ENCODE measurements around the gene CFAP299.
"Not testable (repeated sequence)": the region's sequence is repeated elsewhere in the genome, so short reads cannot be mapped to it uniquely, and the experiment has no call there.

The CFAP299 gene

DNA sequence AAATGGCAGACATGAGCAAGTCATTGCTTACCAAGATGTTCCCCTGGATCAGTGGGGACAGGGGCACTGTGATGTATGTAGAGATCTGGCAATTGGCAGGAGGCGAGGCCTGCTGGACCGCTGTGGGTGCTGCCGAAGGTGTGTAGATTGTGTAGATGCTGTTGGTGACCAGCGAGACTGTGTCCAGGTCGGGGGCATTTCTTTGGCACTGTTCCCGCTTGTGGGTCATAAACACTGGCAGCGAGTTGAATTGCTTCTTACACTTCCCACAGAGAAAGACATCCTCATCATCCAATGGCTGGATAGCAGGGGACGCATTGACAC, 52.7 kb downstream of the CFAP299 start:
- DNase-seq (ENCODE audit: low read depth in 2 of 2): no peak

DNA sequence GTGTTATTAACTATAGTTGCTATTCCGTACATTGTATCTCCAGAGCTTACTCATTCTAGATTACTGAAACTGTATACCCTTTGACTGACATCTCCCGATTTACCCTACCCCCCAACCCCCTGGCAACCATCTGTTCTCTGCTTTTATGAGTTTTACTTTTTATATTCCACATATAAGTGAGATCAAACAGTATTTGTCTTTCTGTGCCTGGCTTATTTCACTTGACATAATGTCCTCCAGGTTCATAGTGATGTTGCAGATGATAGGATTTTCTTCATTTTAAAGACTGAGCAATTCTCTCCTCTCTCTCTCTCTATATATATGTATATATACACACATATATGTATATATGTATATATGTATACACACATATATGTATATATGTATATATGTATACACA, 54.6 kb downstream of the CFAP299 start:
- no peak for DNase-seq (ENCODE audit: low read depth in 2 of 2)

DNA sequence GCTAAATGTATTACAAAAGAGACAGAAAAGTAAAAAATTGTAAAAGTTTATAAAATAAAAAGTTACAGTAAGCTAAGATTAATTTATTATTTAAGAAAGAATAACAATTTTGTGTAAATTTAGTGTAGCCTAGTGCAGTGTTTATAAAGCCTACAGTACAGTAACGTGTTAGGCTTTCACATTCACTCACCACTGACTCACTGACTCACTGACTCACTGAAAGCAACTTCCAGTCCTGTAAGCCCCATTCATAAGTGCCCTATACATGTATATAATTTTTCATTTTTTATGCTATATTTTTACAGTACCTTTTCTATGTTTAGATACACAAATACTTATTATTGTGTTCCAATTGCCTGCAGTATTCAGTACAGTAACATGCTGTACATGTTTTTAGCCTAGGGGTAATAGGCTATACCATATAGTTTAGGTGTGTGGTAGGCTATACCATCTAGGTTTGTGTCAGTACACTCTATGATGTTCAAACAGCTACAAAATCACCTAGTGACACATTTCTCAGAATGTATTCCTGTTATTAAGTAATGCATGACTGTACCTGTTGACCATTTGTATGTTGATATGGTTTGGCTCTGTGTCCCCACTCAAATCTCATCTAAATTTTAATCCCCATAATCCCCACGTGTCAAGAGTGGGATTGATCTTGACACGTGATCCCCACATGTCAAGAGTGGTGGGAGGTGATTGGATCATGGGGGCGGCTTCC, 57.9 kb downstream of the CFAP299 start:
- no peak for DNase-seq (ENCODE audit: low read depth in 2 of 2)

DNA sequence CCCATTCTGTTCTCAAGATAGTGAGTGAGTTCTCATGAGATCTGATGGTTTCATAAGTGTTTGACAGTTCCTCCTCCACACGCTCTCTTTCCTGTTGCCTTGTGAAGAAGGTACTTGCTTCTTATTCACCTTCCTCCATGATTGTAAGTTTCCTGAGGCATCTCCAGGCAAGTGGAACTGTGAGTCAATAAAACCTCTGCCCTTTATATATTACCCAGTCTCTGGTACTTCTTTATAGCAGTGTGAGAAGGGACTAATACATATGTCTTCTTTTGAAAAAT, 58.4 kb downstream of the CFAP299 start:
- no peak for DNase-seq (ENCODE audit: low read depth in 2 of 2)

DNA sequence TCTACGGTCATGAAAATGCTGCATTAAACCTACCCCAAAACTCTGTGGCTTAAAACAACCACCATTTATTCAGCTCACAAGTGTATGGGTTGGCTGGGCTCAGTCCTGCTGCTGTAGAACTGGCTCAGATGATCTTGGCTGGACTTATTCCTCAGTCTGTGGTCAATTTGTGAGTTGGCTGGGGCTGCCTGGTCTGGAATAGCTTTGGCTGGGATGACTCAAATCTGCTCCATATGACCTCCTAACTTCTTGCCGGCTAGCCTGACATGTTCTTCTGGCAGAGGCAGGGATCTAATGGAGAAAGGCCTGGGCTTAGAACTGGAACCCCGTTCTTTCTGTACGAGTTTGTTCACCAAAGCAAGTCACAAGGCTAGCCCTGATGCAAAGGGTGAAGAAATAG, 71.7 kb downstream of the CFAP299 start:
- no peak for DNase-seq (ENCODE audit: low read depth in 2 of 2)

DNA sequence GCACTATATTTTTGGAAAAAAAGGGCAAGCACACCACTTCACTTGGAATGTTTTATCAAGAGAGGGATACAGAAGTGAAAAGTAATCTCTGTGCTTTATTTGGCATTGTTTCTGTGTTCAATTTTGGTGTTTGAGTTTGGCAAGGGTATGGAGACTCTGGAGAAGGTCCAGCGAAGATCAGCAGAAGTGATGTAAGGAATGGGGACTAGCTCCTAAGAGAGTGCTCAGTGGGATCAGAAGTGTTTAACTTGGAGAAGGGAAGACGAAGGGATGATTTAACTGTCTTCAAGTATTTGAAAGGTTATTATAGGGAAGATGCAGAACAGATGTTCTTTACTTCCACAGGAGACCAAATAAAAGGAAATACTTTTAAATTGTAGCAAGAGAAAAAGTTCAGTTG, 74.3 kb downstream of the CFAP299 start:
- no peak for DNase-seq (ENCODE audit: low read depth in 2 of 2)

DNA sequence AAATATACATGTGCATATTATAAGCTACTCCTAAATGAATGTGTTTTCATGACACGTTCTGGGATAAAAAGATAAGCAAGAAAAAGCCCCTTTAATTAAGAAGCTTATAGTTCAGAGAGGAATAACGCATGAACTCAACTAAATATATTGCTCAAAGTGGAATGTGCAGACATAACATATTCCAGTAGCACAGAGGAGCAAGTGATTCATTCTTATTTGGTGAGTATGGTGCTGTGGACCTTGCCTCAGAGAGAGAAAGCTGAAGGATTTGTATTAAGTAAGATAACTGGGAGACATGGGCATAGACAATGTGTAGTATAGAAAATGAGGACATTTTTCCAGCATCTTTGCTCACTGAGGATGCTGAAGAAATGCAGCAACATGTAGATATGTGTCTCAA, 76.8 kb downstream of the CFAP299 start:
- no peak for DNase-seq (ENCODE audit: low read depth in 2 of 2)

DNA sequence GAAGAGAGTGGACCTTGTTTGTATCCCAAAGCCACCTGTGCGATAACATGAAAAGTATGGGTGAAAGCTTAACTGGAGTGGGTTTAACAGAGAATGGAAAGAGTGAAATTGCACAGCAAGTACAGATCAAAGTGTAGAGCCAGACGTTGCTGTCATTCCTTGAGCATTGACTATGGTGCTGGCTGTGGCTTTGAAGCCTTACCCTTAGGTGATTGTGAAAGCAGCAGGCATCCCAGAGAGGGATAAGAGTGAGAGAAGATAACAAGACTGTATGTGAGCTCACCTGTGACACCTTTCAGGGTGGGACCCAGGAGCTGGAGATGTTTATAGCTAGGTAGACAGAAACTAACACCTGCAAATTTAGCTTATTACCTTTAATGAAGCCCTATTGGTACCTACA, 77.6 kb downstream of the CFAP299 start:
- no peak for DNase-seq (ENCODE audit: low read depth in 2 of 2)

DNA sequence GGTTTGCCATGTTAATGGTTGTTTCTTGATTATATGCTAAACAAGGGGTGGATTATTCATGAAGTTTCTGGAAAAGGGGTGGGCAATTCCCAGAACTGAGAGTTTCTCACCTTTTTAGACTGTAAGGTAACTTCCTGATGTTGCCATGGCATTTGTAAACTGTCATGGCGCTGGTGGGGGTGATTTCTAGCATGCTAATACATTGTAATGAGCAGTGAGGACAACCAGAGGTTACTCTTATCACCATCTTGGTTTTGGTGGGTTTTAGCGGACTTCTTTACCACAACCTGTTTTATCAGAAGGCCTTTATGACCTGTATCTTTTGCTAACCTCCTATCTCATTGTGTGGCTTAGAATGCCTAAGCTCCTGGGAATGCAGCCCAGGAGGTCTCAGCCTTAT, 81.5 kb downstream of the CFAP299 start:
- DNase-seq (ENCODE audit: low read depth in 2 of 2): no peak

DNA sequence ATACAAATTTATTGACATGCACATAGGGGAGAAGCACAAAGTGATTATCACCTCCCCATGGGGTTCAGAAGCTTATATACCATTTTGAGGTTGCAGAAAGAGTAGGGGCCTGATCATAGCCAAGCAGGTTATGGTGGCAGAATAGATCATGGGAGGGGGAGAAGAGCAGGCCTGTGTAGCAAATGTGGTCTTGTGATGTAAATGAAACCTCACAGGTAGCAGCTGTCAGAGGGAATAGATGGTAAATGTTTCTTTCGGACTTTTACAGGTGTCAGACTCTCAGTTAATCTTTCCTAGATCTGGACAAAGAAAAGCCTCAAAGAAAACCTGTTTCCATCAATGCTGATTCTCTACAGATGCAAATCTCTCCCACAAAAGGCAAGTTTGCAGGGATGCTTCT, 84.4 kb downstream of the CFAP299 start:
- no peak for DNase-seq (ENCODE audit: low read depth in 2 of 2)

DNA sequence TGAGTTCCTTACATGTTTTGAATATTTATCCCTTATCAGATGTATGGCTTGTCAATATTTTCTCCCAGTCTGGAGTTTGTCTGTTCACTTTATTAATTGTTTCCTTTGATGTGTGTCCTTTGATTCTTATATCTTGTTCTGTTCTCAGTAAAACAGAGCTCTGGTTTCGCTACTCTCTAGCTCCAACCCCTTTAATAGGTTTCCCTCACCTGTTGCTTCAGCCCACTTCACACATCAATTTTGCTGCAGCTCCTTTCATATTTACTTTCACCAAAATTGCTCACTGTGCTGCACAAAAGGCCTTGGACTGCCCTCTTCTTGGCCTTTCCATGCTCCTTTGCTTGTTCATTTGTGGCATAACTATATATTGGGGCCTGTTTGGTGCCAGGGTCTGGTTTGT, 85.1 kb downstream of the CFAP299 start:
- no peak for DNase-seq (ENCODE audit: low read depth in 2 of 2)

DNA sequence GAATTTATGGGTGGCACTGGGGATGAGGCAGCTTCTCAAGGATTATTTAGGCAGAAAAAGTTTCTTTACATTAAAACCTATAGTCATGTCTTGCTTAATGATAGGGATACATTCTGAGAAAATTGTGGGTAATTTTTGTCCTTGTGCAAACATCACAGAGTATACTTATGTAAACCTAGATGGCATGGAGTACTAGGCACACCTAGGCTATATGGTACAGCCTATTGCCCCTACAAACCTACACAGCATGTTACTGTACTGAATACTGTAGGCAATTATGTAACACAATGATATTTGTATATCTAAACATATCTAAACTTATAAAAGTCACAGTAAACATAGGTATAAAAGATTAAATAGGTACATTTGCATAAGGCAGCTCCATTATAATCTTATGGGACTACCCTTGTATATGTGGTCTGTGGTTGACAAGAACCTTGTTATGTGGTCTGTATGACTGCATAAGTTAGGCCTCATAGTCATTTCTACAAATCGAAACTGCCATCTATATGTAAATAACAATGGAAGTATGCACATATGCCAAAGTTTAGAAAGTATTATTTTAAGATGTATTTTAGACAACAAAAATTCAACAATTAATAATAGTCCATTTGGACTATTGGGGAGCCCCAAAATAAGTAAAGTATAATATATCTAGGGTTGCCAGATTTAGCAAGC, 87.3 kb downstream of the CFAP299 start:
- no peak for DNase-seq (ENCODE audit: low read depth in 2 of 2)

DNA sequence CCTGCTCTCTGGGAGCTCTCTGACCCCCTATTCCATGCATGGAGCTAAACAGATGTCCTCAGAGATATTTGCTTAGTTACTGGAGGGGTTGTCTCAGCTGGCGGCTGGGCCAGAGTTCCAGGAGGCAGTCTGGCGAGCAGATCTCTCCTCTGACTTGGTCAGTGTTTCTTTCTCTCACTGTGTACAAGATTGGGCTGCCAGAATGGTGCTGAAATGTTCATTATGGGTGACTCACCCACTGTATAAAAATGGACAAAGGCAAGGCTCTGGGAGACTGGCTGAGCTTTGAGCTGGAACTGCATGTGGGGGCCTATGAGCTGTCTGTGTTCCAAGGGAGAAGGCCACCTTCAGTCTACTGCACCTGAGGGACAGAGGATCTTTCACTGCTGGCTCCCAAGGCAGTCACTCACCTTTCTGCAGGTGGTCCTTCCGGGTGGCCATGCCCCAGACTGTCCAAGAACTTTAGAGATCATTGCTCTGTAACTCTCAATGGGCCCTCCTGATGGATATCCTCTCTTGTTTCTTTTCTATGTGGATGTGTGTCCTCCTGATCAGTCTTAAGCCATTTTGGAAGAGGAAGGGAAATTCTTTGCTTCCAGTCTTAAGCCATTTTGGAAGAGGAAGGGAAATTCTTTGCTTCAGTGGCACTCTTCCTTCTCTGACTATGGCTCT, 88.2 kb downstream of the CFAP299 start:
- DNase-seq (ENCODE audit: low read depth in 2 of 2): no peak

DNA sequence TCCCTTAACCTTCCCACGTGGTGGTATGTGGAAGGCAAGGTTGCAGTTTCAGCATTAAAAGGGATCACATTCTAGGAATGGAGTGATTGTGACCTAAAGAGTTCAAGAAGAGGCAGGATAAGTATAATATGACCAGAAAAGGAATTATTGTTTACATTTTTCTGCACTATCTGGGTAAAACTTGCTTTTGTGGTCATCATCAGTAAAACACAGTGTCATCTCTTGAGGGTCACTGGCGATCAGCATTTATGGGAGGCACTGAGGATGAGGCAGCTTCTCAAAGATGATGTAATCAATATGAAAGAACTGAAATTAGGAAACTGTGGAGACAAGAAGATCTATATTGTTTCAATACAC, 88.7 kb downstream of the CFAP299 start:
- DNase-seq (ENCODE audit: low read depth in 2 of 2): no peak

DNA sequence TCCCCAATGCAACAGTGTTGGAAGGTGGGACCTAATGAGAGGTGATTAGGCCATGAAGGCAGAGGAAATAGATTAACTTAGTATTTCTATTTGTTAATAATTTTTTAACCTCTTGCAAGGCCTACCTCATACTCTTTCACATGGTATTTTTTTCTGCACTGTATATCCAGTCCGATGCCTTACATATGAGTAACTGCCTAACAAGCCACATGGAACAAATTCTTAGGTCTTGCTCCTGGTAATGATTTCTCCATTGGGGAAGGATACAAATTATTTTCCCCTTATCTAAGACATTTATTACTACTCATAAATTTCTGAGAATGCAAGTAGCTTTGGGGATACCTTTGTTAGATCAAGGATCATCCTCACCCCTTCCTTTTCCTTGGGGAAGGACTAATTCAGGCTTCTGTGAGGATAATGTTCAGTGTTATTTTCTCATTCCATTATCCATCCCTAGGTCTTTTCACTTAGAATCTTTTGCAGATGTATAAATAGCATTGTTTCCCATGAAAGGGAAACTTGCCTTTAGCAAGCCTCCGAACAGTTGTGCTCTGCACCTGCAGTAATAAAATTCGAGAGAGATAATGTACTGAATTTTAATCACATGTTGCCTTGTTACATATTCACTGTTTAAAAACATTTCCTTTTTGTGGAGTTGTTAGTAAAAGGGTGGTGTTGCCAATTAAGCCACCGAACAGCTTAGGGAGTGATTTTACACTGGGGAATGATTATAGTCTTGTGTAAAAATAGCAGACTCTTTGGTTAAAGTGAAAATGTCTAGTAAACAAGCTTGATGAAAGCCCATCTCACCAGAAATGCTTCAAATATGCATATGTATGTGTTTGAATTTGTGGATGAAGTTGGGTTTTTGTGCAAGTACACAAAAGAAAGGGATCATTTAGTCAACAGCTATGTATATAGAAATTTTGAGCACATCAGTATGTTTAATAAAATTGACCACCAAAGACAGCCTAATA, 89.9 kb downstream of the CFAP299 start:
- DNase-seq (ENCODE audit: low read depth in 2 of 2): no peak

DNA sequence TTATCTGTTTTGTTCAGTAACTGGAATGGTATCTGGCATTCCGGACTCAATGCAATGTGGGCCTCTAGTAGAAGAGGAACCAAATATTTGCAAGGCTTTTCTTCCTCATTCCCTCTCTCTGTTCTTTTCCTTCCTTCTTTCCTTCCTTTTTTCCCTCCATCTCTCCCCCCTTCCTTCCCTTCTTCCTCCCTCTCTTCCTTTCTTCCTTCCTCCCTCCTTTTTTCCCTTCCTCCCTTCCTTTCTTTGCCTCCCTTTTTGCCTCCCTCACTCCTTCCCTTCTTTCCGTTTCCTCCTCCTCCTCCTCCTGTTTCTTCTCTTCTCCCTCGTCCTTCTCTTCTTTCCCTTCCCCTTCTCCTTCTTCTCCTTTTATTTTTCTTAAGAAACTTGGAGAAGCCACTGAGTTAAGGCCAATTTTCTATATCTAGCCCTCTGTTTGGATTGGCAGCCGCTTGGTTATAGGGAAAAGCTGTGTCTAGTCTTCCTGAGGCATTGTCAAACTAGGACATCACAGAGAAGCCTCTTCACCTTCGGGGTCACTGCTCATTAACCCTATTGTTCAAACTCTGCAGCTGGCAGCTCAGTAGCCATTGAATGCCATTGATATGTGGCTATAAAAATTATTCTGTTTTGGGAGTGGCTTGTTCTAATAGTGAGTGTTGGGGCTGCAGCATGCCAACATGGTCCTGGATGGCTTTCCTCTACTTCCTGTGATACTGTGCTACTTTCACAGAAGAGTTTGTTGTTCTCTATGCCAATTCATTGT, 95.9 kb downstream of the CFAP299 start:
- no peak for DNase-seq (ENCODE audit: low read depth in 2 of 2)

DNA sequence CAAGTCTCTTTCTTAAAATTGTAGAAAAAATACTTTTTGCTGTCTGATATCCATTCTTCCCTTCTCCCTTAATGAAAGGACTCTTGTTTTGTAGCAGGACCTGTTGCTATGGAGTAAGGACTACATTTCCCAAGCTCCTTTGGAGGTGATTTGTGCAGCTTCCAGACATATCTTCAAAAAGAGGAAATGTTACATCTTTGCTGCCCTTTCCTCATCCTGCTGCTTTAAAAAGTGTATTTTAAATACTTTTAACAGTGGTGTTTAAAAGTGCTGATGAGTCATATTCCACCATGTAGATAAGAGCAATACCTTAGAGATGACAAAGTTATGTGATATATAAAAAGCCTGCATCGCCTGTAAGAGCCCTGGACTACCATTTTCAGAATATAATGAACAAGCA, 98.7 kb downstream of the CFAP299 start:
- DNase-seq (ENCODE audit: low read depth in 2 of 2): no peak

DNA sequence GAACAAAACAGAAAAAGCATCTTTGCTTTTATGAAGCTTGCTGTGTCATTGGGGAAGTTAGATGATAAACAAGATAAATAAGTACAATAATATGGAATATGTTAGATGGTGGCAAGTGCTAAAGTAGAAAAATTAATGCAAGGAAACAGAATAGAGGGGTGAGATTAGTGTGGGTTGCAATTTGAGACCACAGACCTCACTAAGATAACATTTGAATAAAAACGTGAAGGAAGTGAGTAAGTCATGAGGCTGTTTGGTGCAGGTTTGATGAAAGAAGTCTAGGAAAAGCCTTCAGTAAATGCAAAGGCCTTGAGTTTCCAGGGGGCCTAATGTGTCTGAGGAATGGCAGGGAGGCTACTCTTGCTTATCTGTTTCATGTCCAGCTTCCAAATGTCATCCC, 102.5 kb downstream of the CFAP299 start:
- DNase-seq (ENCODE audit: low read depth in 2 of 2): no peak

DNA sequence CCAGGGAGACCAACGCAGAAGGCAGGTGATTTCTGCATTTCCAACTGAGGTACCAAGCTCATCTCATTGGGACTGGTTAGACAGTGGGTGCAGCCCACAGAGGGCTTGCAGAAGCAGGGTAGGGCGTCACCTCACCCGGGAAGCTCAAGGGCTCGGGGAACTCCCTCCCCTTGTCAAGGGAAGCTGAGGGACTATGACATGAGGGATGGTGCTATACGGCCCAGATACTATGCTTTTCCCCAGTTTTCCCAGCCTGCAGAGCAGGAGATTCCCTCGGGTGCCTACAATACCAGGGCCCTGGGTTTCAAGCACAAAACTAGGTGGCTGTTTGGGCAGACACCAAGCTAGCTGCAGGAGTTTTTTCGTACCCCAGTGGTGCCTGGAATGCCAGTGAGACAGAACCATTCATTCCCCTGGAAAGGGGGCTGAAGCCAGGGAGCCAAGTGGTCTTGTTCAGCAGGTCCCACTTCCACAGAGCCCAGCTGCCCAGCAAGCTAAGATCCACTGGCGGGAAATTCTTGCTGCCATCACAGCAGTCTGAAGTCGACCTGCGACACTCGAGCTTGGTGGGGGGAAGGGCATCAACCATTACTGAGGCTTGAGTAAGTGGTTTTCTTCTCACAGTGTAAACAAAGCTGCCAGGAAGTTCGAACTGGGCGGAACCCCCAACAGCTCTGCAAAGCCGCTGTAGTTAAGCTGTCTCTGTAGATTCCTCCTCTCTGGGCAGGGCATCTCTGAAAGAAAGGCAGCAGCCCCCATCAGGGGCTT, 103.9 kb downstream of the CFAP299 start:
- DNase-seq (ENCODE audit: low read depth in 2 of 2): not testable (repeated sequence)

DNA sequence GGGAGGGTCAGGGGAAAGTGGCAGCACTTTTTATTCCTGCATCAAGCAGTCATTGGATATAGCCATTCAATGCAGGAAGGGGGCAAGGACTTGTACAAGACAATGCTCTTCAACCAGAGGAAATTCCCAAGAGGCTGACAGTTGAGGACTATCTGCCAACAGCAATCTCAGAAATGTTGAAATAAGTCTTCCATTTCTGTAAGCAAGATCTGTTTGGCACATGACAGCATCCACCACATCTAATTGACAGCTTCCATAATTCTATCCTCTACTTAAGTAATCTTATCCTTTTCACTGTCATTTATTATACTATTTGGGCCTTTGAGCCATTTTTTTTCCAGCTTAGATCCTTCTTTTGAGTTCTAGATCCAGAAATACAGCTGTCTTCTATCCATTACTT, 110.7 kb downstream of the CFAP299 start:
- DNase-seq (ENCODE audit: low read depth in 2 of 2): no peak

DNA sequence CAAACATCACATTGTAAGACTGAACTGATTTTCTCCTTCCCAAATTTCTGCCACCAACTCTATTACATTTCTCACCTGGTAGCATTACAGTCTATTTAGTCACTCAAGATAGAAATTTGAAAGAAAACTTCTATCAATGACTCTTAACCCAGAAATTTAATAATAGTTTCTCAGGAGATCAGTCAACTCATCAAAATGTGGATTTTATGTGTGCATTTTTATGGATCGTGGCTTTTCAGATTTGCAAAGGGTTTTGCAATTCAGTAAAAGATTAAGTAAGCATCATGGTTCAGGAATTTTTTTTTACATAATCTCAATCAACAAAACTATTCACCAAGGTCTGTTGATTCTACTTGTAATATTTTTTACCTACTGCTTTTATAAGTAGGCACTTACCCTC, 111.1 kb downstream of the CFAP299 start:
- DNase-seq (ENCODE audit: low read depth in 2 of 2): no peak

All from stimulated activated CD8-positive, alpha-beta memory T cell treated with anti-CD3 and anti-CD28 coated beads, Interleukin-15, amount 100 ng/mL, for 4 hours (primary cell).